HepG2 (cell line): ENCODE measurements around the gene FRMD6. TPM values are rescaled to one million over a fixed set of nuclear protein-coding genes. Genes with fewer than 3 reads are reported as not detected.
A peak's percentile ranks its signal among the peaks of the same experiment; 100 is the strongest.

ENCODE experiments used
- ARNT ChIP-seq: fragments of 450-650 bp; IDR thresholded peaks from 2 replicates; pipeline ENCODE4 v1.6.1; 2017
- CBFB ChIP-seq: sonication (generic); formaldehyde crosslinking; IDR thresholded peaks from 2 replicates; pipeline ENCODE4 v1.4.0; 2020; ENCODE audit warnings: missing genetic modification reagents
- FLYWCH1 ChIP-seq: sonication (generic); formaldehyde crosslinking; IDR thresholded peaks from 2 replicates; pipeline ENCODE4 v1.8.1; 2023; ENCODE audit warnings: mild to moderate bottlenecking, missing genetic modification reagents
- HES4 ChIP-seq: sonication (generic); formaldehyde crosslinking; IDR thresholded peaks from 2 replicates; pipeline ENCODE4 v1.9.0; 2021; ENCODE audit warnings: mild to moderate bottlenecking, missing genetic modification reagents, borderline replicate concordance
- HOXA5 ChIP-seq: sonication (generic); formaldehyde crosslinking; IDR thresholded peaks from 2 replicates; pipeline ENCODE4 v1.4.0; 2020; ENCODE audit warnings: missing genetic modification reagents
- MBNL3 ChIP-seq: fragments of 250-450 bp; sonication (Bioruptor Pico); conservative IDR thresholded peaks from 2 replicates; pipeline ENCODE4 v1.8.0; 2022; ENCODE audit warnings: mild to moderate bottlenecking, inconsistent platforms
- MEIS2 ChIP-seq: sonication (generic); formaldehyde crosslinking; IDR thresholded peaks from 2 replicates; pipeline ENCODE4 v1.9.0; 2021; ENCODE audit warnings: mild to moderate bottlenecking, missing genetic modification reagents
- MXD4 ChIP-seq: IDR thresholded peaks from 2 replicates; pipeline ENCODE4 v1.6.1; 2016; ENCODE audit warnings: mild to moderate bottlenecking, missing biosample characterization, missing genetic modification reagents
- NKX3-1 ChIP-seq: sonication (generic); formaldehyde crosslinking; IDR thresholded peaks from 2 replicates; pipeline ENCODE4 v1.5.0; 2020; ENCODE audit warnings: missing genetic modification reagents
- SYNCRIP ChIP-seq: fragments of 200-400 bp; formaldehyde crosslinking; IDR thresholded peaks from 2 replicates; pipeline ENCODE4 v1.6.1; 2018; ENCODE audit warnings: mild to moderate bottlenecking, low read depth, low read length; ENCODE audit not compliant: insufficient read depth
- ZMYM2 ChIP-seq: sonication (generic); formaldehyde crosslinking; IDR thresholded peaks from 2 replicates; pipeline ENCODE4 v1.8.0; 2022; ENCODE audit warnings: mild to moderate bottlenecking, missing genetic modification reagents
- ZNF614 ChIP-seq: IDR thresholded peaks from 2 replicates; pipeline ENCODE4 v1.6.1; 2018; ENCODE audit warnings: missing biosample characterization, missing genetic modification reagents, inconsistent platforms, borderline replicate concordance
- ZNF629 ChIP-seq: sonication (generic); formaldehyde crosslinking; conservative IDR thresholded peaks from 2 replicates; pipeline ENCODE4 v1.5.0; 2020; ENCODE audit warnings: missing genetic modification reagents
- ZNF768 ChIP-seq: sonication (generic); formaldehyde crosslinking; IDR thresholded peaks from 2 replicates; pipeline ENCODE4 v1.4.0; 2020; ENCODE audit warnings: missing genetic modification reagents
- ZSCAN9 ChIP-seq: IDR thresholded peaks from 2 replicates; pipeline ENCODE4 v1.6.1; 2016; ENCODE audit warnings: borderline replicate concordance
- polyA plus RNA-seq, 8 experiments: library from polyadenylated mRNA; depleted of rRNA in 3 of 8; stranded (reverse) in 7 of 8; unstranded in 1 of 8; fragments of >200 nt; fragmentation: Illumina TruSeq in 4 of 8; extraction: Trizol in 4 of 8; gene quantifications; 2 replicates each; pipeline versions ENCODE4 v1.2.1 to v1.2.3, GENCODE V29; 2011 to 2016; ENCODE audit warnings: low read depth in 4 of 8, missing spikeins in 1 of 8, mixed read lengths in 1 of 8; ENCODE audit not compliant: insufficient read depth in 1 of 8
- total RNA-seq, 5 experiments: library from RNA; depleted of rRNA; stranded (reverse); fragments of >200 nt; fragmentation: Illumina TruSeq; extraction: Trizol; gene quantifications; 2 replicates each; pipeline ENCODE4 v1.2.3, GENCODE V29; 2016; ENCODE audit warnings: low read depth in 1 of 5
- TF ChIP-seq, protein P1 (sequence below): sonication (generic); formaldehyde crosslinking; IDR thresholded peaks from 2 replicates; pipeline ENCODE4 v1.4.0; 2020; ENCODE audit warnings: missing genetic modification reagents, borderline replicate concordance
- TF ChIP-seq, protein P2 (sequence below): sonication (generic); formaldehyde crosslinking; conservative IDR thresholded peaks from 2 replicates; pipeline ENCODE4 v1.8.0; 2022; ENCODE audit warnings: mild to moderate bottlenecking, moderate library complexity, missing genetic modification reagents
- TF ChIP-seq, protein P3 (sequence below): sonication (generic); formaldehyde crosslinking; IDR thresholded peaks from 2 replicates; pipeline ENCODE4 v1.5.1; 2020; ENCODE audit warnings: mild to moderate bottlenecking, moderate library complexity, missing genetic modification reagents

FRMD6 gene
- total and polyA plus RNA-seq, 2 of the 13 experiments (the other 11 are each of a cell fraction or from before 2014, with no cell fraction given): 2.4 to 5.4 TPM

DNA sequence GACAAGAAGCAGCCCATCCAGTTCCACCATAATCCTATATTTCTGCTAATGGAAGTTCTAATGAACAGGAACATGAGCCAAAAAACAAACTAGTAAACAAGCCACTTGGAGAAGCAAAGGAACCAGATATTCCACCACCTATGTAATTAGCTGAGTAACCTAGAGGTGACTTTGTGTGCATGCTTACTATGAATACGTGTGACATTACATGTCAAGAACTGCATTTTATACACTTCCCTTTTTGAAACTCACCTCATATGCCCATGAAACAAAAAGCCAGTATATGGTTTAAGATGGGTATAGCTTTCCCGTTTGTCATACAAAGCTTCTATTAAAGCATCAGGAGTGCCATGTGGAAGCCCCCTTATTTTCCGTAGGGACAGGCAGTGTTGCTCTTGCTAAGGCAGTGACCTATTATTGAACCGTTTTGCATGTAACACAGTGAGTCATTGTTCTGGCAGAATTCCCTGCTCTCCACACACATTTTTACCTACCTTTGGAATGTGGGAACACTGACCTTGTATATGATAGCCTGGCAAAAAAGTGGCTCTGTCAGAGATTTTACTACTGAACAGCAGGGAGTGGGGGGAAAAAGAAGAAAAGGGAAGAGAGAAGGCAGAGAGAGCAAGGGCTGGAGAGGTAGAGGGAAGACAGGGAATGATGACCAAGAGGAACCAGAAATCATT is 34.8 kb upstream of the FRMD6 start (continued):
- TF ChIP-seq HOXA5 (no peak), ZSCAN9 (no peak), ZNF614 (CRISPR knock-in tag) (no peak), ZMYM2 (CRISPR knock-in tag) (no peak), HES4 (CRISPR knock-in tag) (no peak), CBFB (CRISPR knock-in tag) (no peak), MXD4 (CRISPR knock-in tag) (no peak), ZNF768 (CRISPR knock-in tag) (no peak), ZNF629 (CRISPR knock-in tag) (no peak), MBNL3 (CRISPR knock-in tag) (no peak), ARNT (no peak), FLYWCH1 (CRISPR knock-in tag) (no peak), NKX3-1 (CRISPR knock-in tag) (no peak), MEIS2 (no peak), SYNCRIP (no peak)
- TF ChIP-seq, protein P1, sequence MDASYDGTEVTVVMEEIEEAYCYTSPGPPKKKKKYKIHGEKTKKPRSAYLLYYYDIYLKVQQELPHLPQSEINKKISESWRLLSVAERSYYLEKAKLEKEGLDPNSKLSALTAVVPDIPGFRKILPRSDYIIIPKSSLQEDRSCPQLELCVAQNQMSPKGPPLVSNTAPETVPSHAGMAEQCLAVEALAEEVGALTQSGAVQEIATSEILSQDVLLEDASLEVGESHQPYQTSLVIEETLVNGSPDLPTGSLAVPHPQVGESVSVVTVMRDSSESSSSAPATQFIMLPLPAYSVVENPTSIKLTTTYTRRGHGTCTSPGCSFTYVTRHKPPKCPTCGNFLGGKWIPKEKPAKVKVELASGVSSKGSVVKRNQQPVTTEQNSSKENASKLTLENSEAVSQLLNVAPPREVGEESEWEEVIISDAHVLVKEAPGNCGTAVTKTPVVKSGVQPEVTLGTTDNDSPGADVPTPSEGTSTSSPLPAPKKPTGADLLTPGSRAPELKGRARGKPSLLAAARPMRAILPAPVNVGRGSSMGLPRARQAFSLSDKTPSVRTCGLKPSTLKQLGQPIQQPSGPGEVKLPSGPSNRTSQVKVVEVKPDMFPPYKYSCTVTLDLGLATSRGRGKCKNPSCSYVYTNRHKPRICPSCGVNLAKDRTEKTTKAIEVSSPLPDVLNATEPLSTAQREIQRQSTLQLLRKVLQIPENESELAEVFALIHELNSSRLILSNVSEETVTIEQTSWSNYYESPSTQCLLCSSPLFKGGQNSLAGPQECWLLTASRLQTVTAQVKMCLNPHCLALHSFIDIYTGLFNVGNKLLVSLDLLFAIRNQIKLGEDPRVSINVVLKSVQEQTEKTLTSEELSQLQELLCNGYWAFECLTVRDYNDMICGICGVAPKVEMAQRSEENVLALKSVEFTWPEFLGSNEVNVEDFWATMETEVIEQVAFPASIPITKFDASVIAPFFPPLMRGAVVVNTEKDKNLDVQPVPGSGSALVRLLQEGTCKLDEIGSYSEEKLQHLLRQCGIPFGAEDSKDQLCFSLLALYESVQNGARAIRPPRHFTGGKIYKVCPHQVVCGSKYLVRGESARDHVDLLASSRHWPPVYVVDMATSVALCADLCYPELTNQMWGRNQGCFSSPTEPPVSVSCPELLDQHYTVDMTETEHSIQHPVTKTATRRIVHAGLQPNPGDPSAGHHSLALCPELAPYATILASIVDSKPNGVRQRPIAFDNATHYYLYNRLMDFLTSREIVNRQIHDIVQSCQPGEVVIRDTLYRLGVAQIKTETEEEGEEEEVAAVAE: no peak
- TF ChIP-seq, protein P2, sequence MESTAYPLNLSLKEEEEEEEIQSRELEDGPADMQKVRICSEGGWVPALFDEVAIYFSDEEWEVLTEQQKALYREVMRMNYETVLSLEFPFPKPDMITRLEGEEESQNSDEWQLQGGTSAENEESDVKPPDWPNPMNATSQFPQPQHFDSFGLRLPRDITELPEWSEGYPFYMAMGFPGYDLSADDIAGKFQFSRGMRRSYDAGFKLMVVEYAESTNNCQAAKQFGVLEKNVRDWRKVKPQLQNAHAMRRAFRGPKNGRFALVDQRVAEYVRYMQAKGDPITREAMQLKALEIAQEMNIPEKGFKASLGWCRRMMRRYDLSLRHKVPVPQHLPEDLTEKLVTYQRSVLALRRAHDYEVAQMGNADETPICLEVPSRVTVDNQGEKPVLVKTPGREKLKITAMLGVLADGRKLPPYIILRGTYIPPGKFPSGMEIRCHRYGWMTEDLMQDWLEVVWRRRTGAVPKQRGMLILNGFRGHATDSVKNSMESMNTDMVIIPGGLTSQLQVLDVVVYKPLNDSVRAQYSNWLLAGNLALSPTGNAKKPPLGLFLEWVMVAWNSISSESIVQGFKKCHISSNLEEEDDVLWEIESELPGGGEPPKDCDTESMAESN (CRISPR knock-in tag): no peak
- TF ChIP-seq, protein P3, sequence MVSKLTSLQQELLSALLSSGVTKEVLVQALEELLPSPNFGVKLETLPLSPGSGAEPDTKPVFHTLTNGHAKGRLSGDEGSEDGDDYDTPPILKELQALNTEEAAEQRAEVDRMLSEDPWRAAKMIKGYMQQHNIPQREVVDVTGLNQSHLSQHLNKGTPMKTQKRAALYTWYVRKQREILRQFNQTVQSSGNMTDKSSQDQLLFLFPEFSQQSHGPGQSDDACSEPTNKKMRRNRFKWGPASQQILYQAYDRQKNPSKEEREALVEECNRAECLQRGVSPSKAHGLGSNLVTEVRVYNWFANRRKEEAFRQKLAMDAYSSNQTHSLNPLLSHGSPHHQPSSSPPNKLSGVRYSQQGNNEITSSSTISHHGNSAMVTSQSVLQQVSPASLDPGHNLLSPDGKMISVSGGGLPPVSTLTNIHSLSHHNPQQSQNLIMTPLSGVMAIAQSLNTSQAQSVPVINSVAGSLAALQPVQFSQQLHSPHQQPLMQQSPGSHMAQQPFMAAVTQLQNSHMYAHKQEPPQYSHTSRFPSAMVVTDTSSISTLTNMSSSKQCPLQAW: 0 out of 2 replicates have a peak, but pooled peaks have one; percentile 18
- TF ChIP-seq, all 625 proteins: peak for 33
